Bronchial epithelial cell (primary cell): ENCODE data around the gene PTPRN2. TPM values are rescaled to one million over a fixed set of nuclear protein-coding genes. Genes with fewer than 3 reads are reported as not detected.

Experiments used
- DNase-seq: peaks from one replicate; pipeline ENCODE4 v3.0.0-alpha.2; 2010; ENCODE audit warnings: low read depth
- FAIRE-seq: peaks from 2 replicates; lab custom pipeline; 2011; peaks lifted over from hg19 to GRCh38; lab: Jason Lieb, UNC
- H3K27me3 ChIP-seq: 2 replicates; pipeline ENCODE4 v1.5.1; 2011; ENCODE audit warnings: low read length; ENCODE audit not compliant: control insufficient read depth, insufficient read depth
- H3K36me3 ChIP-seq: 2 replicates; pipeline ENCODE4 v1.5.1; 2011; ENCODE audit warnings: low read length; ENCODE audit not compliant: control insufficient read depth, insufficient read depth
- H3K4me3 ChIP-seq: 2 replicates; pipeline ENCODE4 v1.5.1; 2011; ENCODE audit warnings: mild to moderate bottlenecking, low read depth, low read length, control low read depth
- CTCF ChIP-seq: IDR thresholded peaks from 2 replicates; pipeline ENCODE4 v1.5.1; 2011; ENCODE audit warnings: mild to moderate bottlenecking, moderate library complexity, low read length, control low read depth, inconsistent platforms; ENCODE audit not compliant: insufficient read depth, severe bottlenecking
- total RNA-seq: library from RNA; depleted of rRNA; stranded (reverse); fragments of >200 nt; gene quantifications from 2 replicates; pipeline ENCODE4 v1.2.1, GENCODE V29; 2014

The PTPRN2 gene
- total RNA-seq, 1 donor from 2014 or later = 1.1 TPM

DNA sequence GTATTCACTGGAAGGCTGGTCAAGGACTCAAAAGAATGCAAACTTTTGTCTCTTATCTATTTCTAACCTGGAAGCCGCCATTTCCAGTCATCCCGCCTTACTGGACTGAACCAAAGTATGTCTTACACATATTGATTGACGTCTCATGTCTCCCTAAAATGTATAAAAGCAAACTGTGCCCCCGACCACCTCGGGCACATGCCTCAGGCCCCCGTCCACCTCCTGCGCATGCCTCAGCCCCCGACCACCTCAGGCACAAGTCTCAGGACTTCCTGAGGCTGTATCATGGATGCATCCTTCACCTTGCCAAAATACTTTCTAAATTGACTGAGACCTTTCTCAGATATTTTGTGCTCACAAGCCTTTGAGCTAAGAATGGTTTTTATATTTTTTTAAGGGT, 148.6 kb downstream of the PTPRN2 start:
- FAIRE-seq = no peak
- no peak for TF ChIP-seq CTCF
- Histone ChIP-seq H3K4me3 (no peak overlapping the region), H3K27me3 (no peaks in the 10 kb centered on the region), H3K36me3 (no peaks in the 10 kb centered on the region)
- DNase-seq = no peak

- TF ChIP-seq CTCF = no peak
- FAIRE-seq (no peak), DNase-seq (peak; percentile 99)
- Histone ChIP-seq H3K4me3 (no peak overlapping the region), H3K27me3 (no peaks in the 10 kb centered on the region), H3K36me3 (no peaks in the 10 kb centered on the region)
Measured at GRCh38 chr7:158432369-158433341, 155.0 kb downstream of the PTPRN2 start.

DNA sequence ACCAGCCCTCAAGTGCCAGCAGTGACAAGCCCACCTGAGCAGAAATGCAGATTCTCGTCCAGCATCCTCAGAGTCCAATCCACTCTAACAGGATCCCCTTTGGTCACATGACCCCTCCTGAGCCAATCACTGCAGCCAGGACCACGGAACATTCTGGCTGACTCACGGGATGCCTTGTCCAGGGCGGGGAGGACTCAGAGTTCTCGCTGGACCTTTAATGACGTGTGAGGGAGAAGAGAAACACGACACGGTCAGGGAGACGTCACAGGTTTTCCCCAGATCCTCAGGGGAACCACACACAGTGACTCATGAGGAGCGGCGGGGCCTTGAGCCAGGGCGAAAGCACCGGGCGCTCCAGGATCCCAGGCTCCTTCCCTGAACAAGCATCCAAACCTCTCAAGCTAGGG, 155.7 kb downstream of the PTPRN2 start:
- FAIRE-seq (no peak), DNase-seq (peak; percentile 99)
- TF ChIP-seq CTCF = no peak
- Histone ChIP-seq H3K36me3 (no peaks in the 10 kb centered on the region), H3K27me3 (no peaks in the 10 kb centered on the region), H3K4me3 (no peak overlapping the region)

- Histone ChIP-seq H3K36me3 (no peaks in the 10 kb centered on the region), H3K27me3 (no peaks in the 10 kb centered on the region), H3K4me3 (no peak overlapping the region)
- no peak for TF ChIP-seq CTCF
- peak; percentile 73 for FAIRE-seq
- no peak for DNase-seq
Measured at GRCh38 chr7:158431055-158431940, 156.3 kb downstream of the PTPRN2 start.

DNA sequence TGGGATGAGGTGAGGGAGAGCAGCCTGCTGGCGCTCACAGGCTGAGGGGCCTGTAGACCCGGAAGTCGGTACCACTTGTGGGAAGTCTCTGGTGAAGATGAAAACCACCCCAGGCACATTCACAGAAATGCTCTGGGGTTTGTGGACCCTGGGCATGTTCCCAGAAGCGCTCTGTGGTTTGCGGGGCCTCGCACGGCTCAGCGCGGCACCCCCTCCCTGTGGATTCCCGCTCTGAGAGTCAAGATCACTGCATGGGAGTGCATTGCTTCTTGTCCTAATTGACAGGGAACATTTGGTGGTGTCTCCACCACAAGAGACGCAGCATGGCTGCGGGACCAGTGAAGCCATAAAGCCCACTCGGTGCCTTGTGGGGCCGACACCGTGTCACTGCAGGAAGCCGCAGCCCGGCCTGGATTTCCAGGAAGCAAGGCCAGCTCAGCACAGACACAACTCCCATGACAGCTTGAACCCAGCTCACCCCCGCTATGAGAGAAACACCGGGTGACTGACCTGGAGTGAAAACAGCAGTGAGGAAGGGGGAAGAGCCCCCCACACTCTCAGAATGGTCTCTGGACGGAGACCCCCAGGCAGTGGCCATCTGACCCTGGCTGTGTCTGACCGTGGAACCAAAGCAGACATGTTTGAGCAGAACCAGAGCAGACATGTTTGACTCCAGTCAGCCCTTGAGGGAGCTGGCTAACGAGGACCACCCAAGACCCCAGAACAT, 157.2 kb downstream of the PTPRN2 start:
- Histone ChIP-seq H3K4me3 (no peak overlapping the region), H3K36me3 (no peaks in the 10 kb centered on the region), H3K27me3 (no peaks in the 10 kb centered on the region)
- DNase-seq (no peak), FAIRE-seq (no peak)
- TF ChIP-seq CTCF = no peak
